D721Med (cell line): ENCODE data around the gene TPRN.

Experiments
- DNase-seq: peaks from one replicate; pipeline ENCODE4 v3.0.0; 2011; ENCODE audit warnings: low spot score; ENCODE audit not compliant: insufficient read length
- FAIRE-seq: peaks from 2 replicates; lab custom pipeline; 2011; peaks lifted over from hg19 to GRCh38; lab: Jason Lieb, UNC
- CTCF ChIP-seq: IDR thresholded peaks from 2 replicates; pipeline ENCODE4 v1.5.1; 2012; ENCODE audit warnings: mild to moderate bottlenecking, control low read depth; ENCODE audit not compliant: insufficient read depth; ENCODE audit errors: missing control alignments

The TPRN gene

GRCh38 chr9:137160054-137160425, 40.5 kb downstream of the TPRN start:
- no peak for TF ChIP-seq CTCF
- FAIRE-seq (no peak), DNase-seq (no peak)

GRCh38 chr9:137159105-137160053, 41.2 kb downstream of the TPRN start:
- no peak for DNase-seq
- no peak for FAIRE-seq
- TF ChIP-seq CTCF: no peak

- no peak for DNase-seq
- FAIRE-seq: no peak
- TF ChIP-seq CTCF: no peak
Measured at GRCh38 chr9:137158625-137159024, 41.9 kb downstream of the TPRN start.

DNA sequence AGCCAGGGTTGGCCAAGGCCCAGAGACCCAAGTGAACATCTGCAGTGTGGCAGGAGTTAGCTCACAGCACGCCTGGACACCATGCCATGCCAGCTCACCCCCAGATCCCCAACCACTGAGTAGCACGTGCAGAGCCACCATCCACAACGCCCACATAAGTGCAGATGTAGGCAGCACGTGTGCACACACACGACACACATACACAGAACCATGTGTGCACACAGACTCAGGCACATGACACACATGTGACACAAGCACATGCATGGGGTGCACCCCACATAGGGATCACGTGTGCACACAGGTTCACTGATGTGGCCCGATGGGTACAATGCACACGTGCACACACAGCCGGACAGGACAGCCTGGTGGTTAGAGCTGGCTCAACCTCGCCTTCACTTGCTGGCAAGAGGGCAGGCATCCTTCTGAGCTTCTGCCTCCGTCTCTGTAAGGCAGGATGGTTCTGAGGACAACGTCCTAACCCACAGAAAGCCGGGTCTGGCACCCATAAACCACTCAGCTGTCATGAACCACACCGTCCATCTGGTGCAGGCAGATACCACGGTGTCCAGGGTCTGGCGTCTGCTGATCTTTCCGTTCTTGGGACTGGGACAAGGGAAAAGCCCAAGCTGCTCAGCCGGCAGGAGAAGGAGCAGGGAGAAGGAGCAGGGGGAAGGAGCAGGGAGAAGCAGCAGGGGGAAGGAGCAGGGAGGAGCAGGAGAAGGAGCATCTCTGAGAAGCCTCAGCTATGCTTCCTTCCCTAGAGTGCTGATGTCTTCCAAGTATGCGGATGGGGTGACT, 42.7 kb downstream of the TPRN start:
- TF ChIP-seq CTCF: no peak
- no peak for FAIRE-seq

GRCh38 chr9:137156567-137157375, 43.8 kb downstream of the TPRN start:
- DNase-seq: no peak
- no peak for TF ChIP-seq CTCF
- FAIRE-seq: no peak

More for the DNA sequence above, 42.7 kb downstream of the TPRN start:
- no peak for DNase-seq

- FAIRE-seq: peak; percentile 53
- TF ChIP-seq CTCF: no peak
- no peak for DNase-seq
Measured at GRCh38 chr9:137152844-137153405, 47.6 kb downstream of the TPRN start.
